PC-3 (cell line): ENCODE measurements around the gene MTM1. TPM values are rescaled to one million over a fixed set of nuclear protein-coding genes. Genes with fewer than 3 reads are reported as not detected.

ENCODE experiments used
- ATAC-seq: fragments of 200-7000 bp; cut with Tn5 transposase; 2 replicates; pipeline ENCODE4 v1.9.1; 2020; ENCODE audit warnings: mild to moderate bottlenecking, moderate library complexity
- BruUV-seq: library from RNA; stranded (reverse); fragments of 400-500 nt; replicated peaks from 2 replicates; lab custom pipeline; 2021; lab: Mats Ljungman, UMichigan
- CTCF ChIA-PET: fragments of 300-600 bp; sonication (Branson Sonifier 250); formaldehyde crosslinking; loops from one replicate; lab custom pipeline; 2022; ENCODE audit warnings: antibody characterized with exemption; lab: Charles Lee
- POLR2A ChIA-PET: fragments of 300-600 bp; sonication (Branson Sonifier 250); formaldehyde crosslinking; loops from one replicate; lab custom pipeline; 2022; ENCODE audit warnings: antibody characterized with exemption; ENCODE audit not compliant: unreplicated experiment; lab: Charles Lee
- DNase-seq: peaks from one replicate; pipeline ENCODE4 v3.0.0-alpha.2; 2015
- H2AFZ ChIP-seq: fragments of 300-600 bp; sonication (generic); 2 replicates; pipeline ENCODE4 v1.6.0; 2016; ENCODE audit warnings: antibody characterized with exemption, low read length
- H3F3A ChIP-seq: fragments of 300-600 bp; sonication (generic); one replicate; pipeline ENCODE4 v1.6.0; 2017; ENCODE audit warnings: antibody characterized with exemption, low read length, control low read depth, mild to moderate bottlenecking; ENCODE audit not compliant: unreplicated experiment
- H3K27ac ChIP-seq: fragments of 300-600 bp; sonication (generic); 2 replicates; pipeline ENCODE4 v1.5.1; 2016; ENCODE audit warnings: mild to moderate bottlenecking, low read length
- H3K27me3 ChIP-seq: fragments of 300-600 bp; sonication (generic); 2 replicates; pipeline ENCODE4 v1.6.1; 2016; ENCODE audit warnings: low read length, mixed read lengths
- H3K36me3 ChIP-seq: fragments of 300-600 bp; sonication (generic); 2 replicates; pipeline ENCODE4 v1.6.1; 2016; ENCODE audit warnings: low read depth, mixed run types, low read length, mixed read lengths
- H3K4me1 ChIP-seq: fragments of 300-600 bp; sonication (generic); 2 replicates; pipeline ENCODE4 v1.5.1; 2016; ENCODE audit warnings: low read length; ENCODE audit not compliant: insufficient read depth
- H3K4me2 ChIP-seq: fragments of 300-600 bp; sonication (generic); 2 replicates; pipeline ENCODE4 v1.6.0; 2016; ENCODE audit warnings: low read length
- H3K4me3 ChIP-seq: fragments of 300-600 bp; sonication (generic); 2 replicates; pipeline ENCODE4 v1.5.1; 2016; ENCODE audit warnings: mild to moderate bottlenecking, low read length, mixed read lengths
- H3K79me2 ChIP-seq: fragments of 300-600 bp; sonication (generic); 2 replicates; pipeline ENCODE4 v1.6.1; 2017; ENCODE audit warnings: low read length, mixed read lengths
- H3K9ac ChIP-seq: fragments of 300-600 bp; sonication (generic); 2 replicates; pipeline ENCODE4 v1.6.0; 2016; ENCODE audit warnings: mild to moderate bottlenecking, low read length
- H3K9me2 ChIP-seq: fragments of 300-600 bp; sonication (generic); replicated peaks from 2 replicates; pipeline ENCODE4 v1.6.1; 2016; ENCODE audit warnings: mixed run types, low read length, mixed read lengths
- H3K9me3 ChIP-seq: fragments of 300-600 bp; sonication (generic); 2 replicates; pipeline ENCODE4 v1.6.1; 2016; ENCODE audit warnings: low read length, mixed read lengths
- H4K20me1 ChIP-seq: fragments of 300-600 bp; sonication (generic); 2 replicates; pipeline ENCODE4 v1.6.1; 2016; ENCODE audit warnings: low read length, mixed read lengths
- EZH2 ChIP-seq: fragments of 300-600 bp; sonication (generic); IDR thresholded peaks from one replicate; pipeline ENCODE4 v1.6.1; 2017; ENCODE audit warnings: antibody characterized with exemption, mild to moderate bottlenecking, low read length; ENCODE audit not compliant: unreplicated experiment
- EZH2phosphoT487 ChIP-seq: fragments of 300-600 bp; sonication (generic); IDR thresholded peaks from 2 replicates; pipeline ENCODE4 v1.6.1; 2018; ENCODE audit warnings: mild to moderate bottlenecking, antibody characterized with exemption, low read length, borderline replicate concordance
- intact Hi-C: fragments of 100-400 bp; cut with micrococcal nuclease; formaldehyde crosslinking; loops from 2 replicates; pipeline ENCODE4 v1.9.0; 2023
- total RNA-seq: library from RNA; depleted of rRNA; stranded (reverse); fragments of >200 nt; gene quantifications from 2 replicates; pipeline ENCODE4 v1.2.3, GENCODE V29; 2014
- TF ChIP-seq, protein P1 (sequence below): fragments of 300-600 bp; sonication (generic); conservative IDR thresholded peaks from 2 replicates; pipeline ENCODE4 v1.5.1; 2017; ENCODE audit warnings: antibody characterized with exemption, low read depth, mild to moderate bottlenecking, low read length

MTM1 gene
- total RNA-seq, 1 experiment from 2014 or later = 13.7 TPM

DNA sequence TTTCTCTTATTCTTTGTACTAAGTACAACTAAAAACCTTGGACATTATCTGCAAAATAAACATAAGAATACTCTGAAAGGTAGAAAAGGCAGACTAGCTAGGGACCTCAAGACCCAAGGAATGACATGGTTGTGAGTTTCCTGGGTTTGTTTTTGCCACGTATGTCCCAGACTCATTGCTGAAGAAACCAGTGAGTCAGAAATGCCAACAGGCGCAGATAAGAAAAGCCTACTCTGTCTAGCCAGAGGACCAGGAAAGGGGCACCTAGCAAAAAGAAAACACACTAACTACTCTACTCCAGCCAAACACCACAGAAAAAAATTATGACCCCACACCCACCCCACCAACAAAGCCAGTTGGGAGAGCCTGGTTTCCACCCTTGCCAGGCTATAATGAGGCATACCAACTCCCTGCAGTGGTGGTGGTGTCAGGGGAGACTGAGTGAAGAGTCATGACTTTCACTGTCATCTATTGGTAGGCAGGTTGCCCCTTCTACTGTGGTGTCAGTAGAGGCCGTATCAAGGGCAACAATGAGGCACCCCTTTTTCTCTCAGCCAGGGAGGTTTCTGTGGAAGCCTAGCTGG lies 135.7 kb downstream of the MTM1 start:
- ChIA-PET CTCF (interaction anchor here (0.7 kb wide), 1 partner anchor 8 kb away, joined by 3 read pairs; no protein-coding TSS in a partner anchor), POLR2A (no interaction called here)
- H3K27me3 ChIP-seq = no peaks in the 10 kb centered on the region
- BruUV-seq = no TSS peak
- H3K79me2 ChIP-seq = peaks cover 33% of the 10 kb centered on the region
- TF ChIP-seq, protein P1, sequence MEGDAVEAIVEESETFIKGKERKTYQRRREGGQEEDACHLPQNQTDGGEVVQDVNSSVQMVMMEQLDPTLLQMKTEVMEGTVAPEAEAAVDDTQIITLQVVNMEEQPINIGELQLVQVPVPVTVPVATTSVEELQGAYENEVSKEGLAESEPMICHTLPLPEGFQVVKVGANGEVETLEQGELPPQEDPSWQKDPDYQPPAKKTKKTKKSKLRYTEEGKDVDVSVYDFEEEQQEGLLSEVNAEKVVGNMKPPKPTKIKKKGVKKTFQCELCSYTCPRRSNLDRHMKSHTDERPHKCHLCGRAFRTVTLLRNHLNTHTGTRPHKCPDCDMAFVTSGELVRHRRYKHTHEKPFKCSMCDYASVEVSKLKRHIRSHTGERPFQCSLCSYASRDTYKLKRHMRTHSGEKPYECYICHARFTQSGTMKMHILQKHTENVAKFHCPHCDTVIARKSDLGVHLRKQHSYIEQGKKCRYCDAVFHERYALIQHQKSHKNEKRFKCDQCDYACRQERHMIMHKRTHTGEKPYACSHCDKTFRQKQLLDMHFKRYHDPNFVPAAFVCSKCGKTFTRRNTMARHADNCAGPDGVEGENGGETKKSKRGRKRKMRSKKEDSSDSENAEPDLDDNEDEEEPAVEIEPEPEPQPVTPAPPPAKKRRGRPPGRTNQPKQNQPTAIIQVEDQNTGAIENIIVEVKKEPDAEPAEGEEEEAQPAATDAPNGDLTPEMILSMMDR = no peak
- TF ChIP-seq EZH2phosphoT487 (no peak), EZH2 (no peak)
- no peak overlapping the region for H2AFZ ChIP-seq
- peak overlapping the region; percentile 33 for H3K27ac ChIP-seq
- DNase-seq = peak; percentile 67
- H3K9me2 ChIP-seq = no peaks in the 10 kb centered on the region
- ATAC-seq = peak; percentile 71
- intact Hi-C loops = no loop called here
- H3K9ac ChIP-seq = no peak overlapping the region
- peaks cover 17% of the 10 kb centered on the region for H3K4me1 ChIP-seq
- no peaks in the 10 kb centered on the region for H3F3A ChIP-seq
- H4K20me1 ChIP-seq = no peaks in the 10 kb centered on the region
- no peak overlapping the region for H3K4me2 ChIP-seq
- H3K36me3 ChIP-seq = peaks cover 43% of the 10 kb centered on the region
- H3K9me3 ChIP-seq = no peaks in the 10 kb centered on the region
- no peak overlapping the region for H3K4me3 ChIP-seq

- POLR2A ChIA-PET = no interaction called here
- no peak overlapping the region for H3K4me2 ChIP-seq
- no peak for DNase-seq
- no peak overlapping the region for H3K4me3 ChIP-seq
- H3K36me3 ChIP-seq = no peaks in the 10 kb centered on the region; the same call in 1 of the 2 replicates
- no peak for ATAC-seq
- CTCF ChIA-PET = interaction anchor here (0.6 kb wide), 1 partner anchor 9 kb away, joined by 3 read pairs; no protein-coding TSS in a partner anchor
- no peaks in the 10 kb centered on the region for H3K9me3 ChIP-seq
- H3K79me2 ChIP-seq = peaks cover 8% of the 10 kb centered on the region; the same call in 1 of the 2 replicates
- intact Hi-C loops = no loop called here
- no peaks in the 10 kb centered on the region for H3K9me2 ChIP-seq
- H2AFZ ChIP-seq = no peak overlapping the region
- H3K4me1 ChIP-seq = peaks cover 10% of the 10 kb centered on the region; the same call in 1 of the 2 replicates
- H4K20me1 ChIP-seq = no peaks in the 10 kb centered on the region
- no peak overlapping the region for H3K9ac ChIP-seq
- H3K27me3 ChIP-seq = no peaks in the 10 kb centered on the region
- no peak overlapping the region for H3K27ac ChIP-seq
- no TSS peak for BruUV-seq
- TF ChIP-seq, protein P1 = no peak
- TF ChIP-seq EZH2 (no peak), EZH2phosphoT487 (no peak)
- no peaks in the 10 kb centered on the region for H3F3A ChIP-seq
Measured at GRCh38 chrX:150712619-150713018, 144.2 kb downstream of the MTM1 start.

DNA sequence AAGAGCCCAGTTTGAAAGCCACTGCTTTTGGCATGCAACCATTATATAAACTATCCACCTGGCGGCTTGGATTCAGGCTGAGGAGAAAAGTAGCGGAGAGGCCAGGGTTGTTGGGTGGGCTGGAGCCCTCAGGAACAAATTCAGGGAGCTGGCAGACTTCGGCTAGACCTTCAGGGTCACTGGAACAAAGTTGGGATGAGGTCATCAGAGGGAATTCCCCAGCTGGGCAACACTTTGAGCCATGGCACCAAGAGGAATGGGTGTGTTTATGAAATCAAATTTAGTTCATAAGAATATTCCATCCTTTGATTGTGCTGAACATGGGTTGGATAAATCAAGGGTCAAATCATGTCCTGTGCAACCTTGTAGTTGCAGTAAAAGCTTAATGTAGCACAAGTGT lies 146.8 kb downstream of the MTM1 start:
- TF ChIP-seq, protein P1 = no peak
- TF ChIP-seq EZH2phosphoT487 (no peak), EZH2 (no peak)
- no peaks in the 10 kb centered on the region for H3K27me3 ChIP-seq
- H3K36me3 ChIP-seq = 0 out of 2 replicates have a peak, but pooled peaks cover 5% of the 10 kb centered on the region
- no peak for DNase-seq
- H3K4me3 ChIP-seq = no peak overlapping the region
- no TSS peak for BruUV-seq
- H3K4me1 ChIP-seq = peaks cover 10% of the 10 kb centered on the region; the same call in 1 of the 2 replicates
- no peak overlapping the region for H3K27ac ChIP-seq
- ChIA-PET POLR2A (interaction anchor here (0.6 kb wide), 1 partner anchor 775 kb away, joined by 4 read pairs; no protein-coding TSS in a partner anchor), CTCF (interaction anchor here (0.7 kb wide), 2 partner anchors 16 to 32 kb away, joined by 3 to 5 read pairs; no protein-coding TSS in a partner anchor)
- no peaks in the 10 kb centered on the region for H3K9me2 ChIP-seq
- H3F3A ChIP-seq = no peaks in the 10 kb centered on the region
- peaks cover 12% of the 10 kb centered on the region; the same call in 1 of the 2 replicates for H3K79me2 ChIP-seq
- H2AFZ ChIP-seq = no peak overlapping the region
- intact Hi-C loops = no loop called here
- H3K9me3 ChIP-seq = no peaks in the 10 kb centered on the region
- H3K9ac ChIP-seq = no peak overlapping the region
- 0 out of 2 replicates have a peak overlapping the region, but pooled peaks have one; percentile 4 for H3K4me2 ChIP-seq
- H4K20me1 ChIP-seq = no peaks in the 10 kb centered on the region
- ATAC-seq = peak; percentile 27; the same call in 1 of the 2 replicates
